ENCODE data around the gene MED26.
A peak's percentile ranks its signal among the peaks of the same experiment; 100 is the strongest.
"Not testable (repeated sequence)": the region's sequence is repeated elsewhere in the genome, so short reads cannot be mapped to it uniquely, and the experiment has no call there.

The MED26 gene

DNA sequence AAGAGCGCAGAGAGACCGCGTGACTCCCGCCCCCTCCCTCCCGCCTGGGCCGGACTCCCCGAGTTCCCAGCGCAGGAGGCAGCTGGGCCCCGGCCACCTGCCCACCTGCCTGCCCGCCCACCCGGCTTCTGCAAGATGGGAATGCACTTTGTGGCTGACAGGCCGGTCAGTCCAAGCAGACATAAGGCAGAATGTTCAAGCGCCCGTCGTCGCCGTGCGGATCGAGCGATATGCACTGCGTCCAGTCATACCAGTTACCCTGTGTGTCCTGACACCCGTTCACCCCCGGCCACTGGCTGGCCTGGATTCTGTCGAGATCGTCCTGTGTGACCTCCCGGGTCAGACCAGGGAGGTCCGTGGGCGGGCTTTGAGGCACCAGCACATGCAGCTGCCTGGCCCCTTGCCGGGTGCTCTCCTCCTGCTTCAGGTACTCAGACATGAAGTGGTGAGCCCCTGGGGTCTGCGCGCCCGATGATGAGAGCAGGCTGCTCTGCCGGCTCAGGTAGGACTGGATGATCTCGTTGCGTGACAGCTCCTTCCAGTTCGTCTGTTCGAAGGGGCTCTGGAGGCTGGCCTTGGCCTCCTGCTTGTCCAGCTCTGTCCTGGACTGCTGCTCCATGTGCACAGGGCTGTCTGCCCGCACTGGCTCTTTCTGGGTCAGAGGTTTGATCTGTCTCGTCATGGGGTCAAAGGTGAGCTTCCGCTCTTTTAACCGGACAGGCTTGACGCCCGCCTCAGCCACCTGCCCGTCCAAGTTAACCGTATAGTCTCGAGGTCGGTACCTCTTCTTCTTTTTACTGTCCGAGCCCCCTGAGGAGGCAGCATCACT is 51.9 kb downstream of the MED26 start:
- no peak for DNase-seq (ENCODE audit: low read depth in 1 of 2, low spot score in 1 of 2)

DNA sequence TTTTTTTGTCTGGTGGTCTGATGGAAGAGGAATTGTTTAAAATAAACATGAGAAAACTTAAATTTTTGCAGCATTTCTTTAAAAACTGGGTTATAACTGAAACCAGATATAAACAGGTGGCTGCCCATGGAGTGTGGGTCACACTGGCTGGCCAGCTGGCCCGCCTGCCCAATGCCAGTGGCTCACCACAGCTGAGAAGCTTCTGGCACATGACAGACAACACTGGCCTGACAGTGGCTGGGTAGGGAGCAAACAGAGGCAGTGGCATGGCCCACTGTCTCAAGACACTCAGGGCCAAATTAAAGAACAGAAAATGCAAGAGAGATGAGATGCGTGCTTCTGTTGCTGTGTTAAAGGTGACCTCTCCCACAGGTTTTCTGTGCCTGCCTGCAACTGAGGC is 52.7 kb downstream of the MED26 start:
- DNase-seq (ENCODE audit: low read depth in 1 of 2, low spot score in 1 of 2) = no peak

DNA sequence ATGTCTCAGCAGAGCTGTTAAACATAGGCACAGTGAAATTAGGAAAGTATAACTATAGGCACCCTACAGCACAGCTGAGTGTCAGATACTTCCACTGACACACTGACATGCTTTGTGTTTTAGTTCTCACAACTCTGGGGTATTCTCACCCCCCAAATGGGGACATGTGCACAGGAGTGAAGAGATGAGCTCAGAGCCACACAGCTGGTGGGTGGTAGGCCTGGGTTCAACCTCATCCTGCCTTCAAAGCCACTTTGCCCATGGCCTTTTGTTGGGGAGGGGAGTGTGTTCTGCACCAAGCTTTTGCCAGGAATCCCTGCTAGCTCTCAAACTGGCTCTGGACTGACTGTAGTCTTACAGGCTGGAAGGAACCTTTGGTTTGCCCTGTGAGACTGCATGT is 54.1 kb downstream of the MED26 start:
- no peak for DNase-seq (ENCODE audit: low read depth in 1 of 2, low spot score in 1 of 2)

DNA sequence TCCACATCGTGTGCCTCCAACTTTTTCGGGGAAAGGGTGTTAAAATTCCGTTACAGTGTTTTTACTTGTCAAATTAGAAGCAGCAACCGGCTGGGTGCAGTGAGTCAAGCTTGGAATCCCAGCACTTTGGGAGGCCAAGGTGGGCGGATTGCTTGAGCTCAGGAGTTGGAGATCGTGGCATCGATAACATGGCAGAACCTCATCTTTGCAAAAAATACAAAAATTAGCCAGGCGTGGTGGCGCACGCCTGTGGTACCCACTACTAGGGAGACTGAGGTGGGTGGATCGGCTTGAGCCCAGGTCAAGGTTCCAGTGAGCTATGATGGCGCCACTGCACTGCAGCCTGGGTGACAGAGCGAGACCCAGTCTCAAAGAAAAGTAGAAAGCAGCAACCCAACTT is 54.7 kb downstream of the MED26 start:
- no peak for DNase-seq (ENCODE audit: low read depth in 1 of 2, low spot score in 1 of 2)

DNA sequence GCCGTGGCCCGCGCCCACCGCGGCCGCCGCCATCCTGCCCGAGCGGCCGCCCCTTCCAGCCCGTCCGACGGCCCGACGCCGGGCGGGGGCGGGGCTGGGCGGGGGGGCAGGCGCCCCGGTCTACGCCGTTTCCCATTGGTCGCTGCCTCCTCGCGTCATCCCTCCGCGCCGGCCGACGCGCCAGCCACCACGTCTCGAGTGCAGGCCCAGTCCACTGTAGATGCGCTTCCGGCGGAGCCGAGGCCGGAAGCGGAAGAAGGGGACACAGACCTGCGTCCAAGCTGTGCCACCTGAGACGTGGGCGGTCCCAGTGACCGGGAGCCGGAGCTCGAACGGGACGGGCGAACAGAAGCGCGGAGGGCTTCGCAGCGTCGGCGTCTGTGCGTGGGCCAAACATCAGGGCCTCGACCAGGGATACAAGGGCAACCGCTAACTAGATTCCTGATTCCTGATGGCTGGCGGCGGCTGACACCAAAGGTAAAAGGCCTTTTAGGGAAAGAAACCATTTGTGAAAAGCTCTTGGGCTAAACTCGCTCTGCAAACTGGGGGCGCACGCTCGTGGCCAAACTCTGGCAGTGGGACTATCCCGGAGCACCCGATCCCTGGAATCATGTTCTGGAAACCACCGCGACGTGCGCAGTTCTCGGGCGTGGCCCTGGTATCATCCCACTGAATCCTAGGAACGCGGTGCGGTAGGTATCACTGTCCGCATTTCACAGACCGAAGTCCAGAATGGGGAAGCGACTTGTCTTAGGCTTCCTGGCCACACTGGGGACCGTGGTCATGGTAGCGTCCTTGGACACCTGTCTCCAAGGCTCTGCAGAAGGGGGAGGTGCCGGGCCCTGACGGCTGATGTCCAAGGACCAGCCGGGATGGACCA is 55.4 kb downstream of the MED26 start, which contains the start of gene SLC35E1:
SLC35E1 (minus strand) TSS at position 84 of the 880 bp plus-strand sequence; CDS start at position 33, 51 bp downstream.
- peak; percentile 81 to 85 for DNase-seq (ENCODE audit: low read depth in 1 of 2, low spot score in 1 of 2)

DNA sequence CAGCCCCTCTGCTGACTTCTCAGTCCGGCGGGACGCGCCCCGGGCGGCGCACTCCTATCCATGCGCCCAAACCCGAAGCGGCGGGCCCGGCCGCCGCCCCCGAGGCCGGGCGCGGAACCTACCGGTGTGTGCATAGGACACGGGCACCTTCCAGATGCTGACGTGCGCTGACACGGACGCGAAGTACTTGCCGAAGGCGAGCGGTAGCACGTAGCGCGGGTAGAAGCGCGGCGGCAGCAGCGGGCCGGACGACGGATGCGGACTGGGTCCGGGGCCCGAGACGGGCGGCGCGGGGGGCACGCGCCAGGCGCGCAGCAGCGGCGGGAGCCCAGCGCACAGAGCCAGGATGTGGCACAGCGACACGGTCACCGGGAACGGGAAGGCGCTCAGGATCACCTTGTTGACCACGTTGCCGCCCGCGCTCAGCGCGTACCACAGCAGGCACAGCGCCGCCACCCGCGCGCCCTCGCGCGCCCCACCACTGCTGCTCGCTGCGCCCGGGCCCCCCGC is 56.1 kb downstream of the MED26 start:
- DNase-seq (ENCODE audit: low read depth in 1 of 2, low spot score in 1 of 2) = no peak

DNA sequence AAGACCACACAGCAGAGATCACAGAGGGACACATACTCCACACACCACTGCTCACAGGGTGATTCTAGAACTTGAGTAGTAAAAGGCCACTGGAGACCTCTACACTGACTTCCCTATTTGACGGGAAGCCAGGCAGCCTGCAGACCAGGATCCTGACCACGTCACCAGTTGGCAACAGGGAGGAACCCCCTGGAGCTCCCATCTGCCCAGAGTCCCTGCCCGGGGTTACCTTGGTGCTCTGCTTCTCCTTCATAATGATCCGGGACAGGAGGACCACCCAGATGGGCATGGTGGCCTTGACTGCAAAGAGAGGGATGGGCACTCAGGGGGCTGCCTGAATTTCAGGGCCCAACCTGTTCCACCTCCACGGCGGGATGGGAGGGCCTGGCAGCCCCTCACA is 56.7 kb downstream of the MED26 start:
- no peak for DNase-seq (ENCODE audit: low read depth in 1 of 2, low spot score in 1 of 2)

DNA sequence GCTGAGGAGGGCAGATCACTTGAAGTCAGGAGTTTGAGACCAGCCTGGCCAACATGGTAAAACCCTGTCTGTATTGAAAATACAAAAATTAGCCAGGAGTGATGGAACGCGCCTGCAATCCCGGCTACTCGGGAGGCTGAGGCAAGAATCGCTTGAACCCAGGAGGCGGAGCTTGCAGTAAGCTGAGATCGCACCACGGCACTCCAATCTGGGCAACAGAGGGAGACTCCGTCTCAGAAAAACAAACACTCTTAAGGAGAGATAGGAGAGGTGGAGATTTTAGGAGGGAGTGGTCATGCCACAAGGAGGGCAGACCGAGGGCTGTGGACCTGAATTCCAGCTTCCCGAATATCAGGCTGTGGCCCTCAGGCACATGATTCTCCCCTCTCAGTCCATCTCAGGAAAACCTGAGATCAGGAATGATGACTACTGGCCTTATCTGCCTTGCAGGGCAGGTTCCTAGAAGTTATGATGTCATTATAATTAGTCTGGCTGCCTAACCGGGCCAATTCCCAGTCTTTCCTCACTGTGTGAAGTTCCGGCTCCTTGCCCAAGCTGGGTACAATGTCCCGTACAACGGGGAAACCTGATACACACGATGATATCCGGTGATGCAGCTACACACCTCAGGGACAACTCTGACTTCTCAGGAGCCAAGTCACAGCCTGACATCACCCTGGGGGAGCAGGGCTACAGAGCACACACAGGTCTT is 58.2 kb downstream of the MED26 start:
- no peak for DNase-seq (ENCODE audit: low read depth in 1 of 2, low spot score in 1 of 2)

DNA sequence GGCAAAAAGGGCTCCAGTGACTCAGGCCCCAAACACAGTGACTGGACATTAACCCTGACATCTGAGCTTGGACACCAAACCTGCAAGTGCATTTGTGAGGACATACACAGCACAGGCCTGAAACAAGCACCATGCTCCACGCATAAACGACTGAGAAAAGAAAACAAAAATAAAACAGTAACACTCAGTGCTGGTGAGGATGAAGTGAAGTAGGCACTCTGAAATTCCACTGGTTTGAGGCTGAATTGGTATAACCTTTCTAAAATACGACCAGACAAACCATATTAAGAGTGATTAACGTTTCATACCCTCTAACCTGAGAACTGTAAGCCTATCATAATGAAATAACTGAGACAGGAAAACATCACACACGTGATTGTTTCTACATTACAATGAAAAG is 61.3 kb downstream of the MED26 start:
- DNase-seq (ENCODE audit: low read depth in 1 of 2, low spot score in 1 of 2) = no peak

DNA sequence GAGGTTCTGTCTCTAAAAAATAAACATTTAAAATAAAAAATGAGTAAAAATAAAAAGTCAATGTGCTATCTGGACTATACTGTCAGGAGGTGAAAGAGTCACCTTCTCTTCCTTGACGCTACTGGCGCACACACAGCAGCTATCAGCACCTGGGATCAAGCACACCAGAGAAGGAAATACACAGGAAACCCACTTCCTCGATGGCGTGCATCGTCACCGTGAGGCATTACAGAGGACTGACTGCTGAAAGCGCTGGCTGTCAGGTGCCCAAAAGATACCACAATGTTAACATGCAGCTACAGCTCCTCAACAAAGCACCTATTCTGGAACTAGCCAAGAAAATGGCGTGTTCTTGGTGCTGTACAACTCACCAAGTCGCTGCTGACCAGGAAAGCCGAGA is 61.8 kb downstream of the MED26 start:
- peak in 1 of 2 donors; percentile 57 for DNase-seq (ENCODE audit: low read depth in 1 of 2, low spot score in 1 of 2)

DNA sequence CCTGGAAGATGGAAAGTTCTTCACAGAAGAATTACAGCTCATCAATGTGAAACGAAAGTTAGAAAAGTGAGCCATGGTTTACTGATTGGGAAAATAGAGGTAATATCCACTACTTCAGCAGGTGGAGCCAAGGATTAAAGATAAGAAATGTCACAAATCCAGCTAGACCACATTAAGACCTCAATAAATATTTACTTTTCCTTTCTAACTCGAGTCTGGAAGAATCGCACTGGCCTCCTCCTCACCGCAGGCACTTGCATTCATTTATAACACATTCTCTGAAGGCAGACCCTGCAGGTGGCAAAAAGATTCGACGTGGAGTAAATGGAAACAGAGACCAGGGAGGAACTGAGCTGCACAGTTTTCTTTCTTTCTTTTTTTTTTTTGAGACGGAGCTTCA is 63.2 kb downstream of the MED26 start:
- no peak for DNase-seq (ENCODE audit: low read depth in 1 of 2, low spot score in 1 of 2)

DNA sequence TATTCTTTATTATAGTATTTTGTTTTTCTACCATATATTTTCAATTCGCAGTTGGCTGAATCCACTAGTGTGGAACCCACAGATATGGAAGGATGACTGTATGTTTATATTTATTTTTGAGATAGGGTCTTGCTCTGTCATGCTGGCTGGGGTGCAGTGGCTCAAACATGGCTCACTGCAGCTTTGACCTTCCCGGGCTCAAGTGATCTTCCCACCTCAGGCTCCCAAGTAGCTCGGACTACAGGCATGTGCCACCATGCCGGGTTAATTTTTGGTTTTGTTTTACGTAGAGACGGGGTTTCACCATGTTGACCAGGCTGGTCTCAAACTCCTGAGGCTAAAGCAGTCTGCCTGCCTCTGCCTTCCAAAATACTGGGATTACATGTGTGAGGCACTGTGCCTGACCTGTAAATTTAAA is 65.4 kb downstream of the MED26 start:
- no peak for DNase-seq (ENCODE audit: low read depth in 1 of 2, low spot score in 1 of 2)

DNA sequence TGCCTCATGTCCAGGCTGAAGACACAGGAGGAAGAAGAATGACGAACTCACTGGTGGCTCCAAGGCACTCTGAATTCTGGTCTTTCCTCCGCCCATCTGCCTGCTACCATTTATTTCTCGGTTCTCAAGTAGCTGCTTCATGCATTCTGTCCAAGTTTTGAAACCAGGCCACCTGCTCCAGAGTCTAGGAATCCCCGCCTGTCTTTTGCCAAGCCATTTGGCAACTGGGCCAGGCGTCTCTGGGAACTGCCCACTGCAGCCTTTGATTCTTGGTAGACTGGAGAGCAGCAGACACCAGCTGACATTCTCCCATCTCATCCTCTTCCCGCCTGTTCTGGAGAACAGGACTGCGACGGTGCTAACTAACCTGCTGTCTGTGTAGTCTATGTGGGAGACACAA is 66.6 kb downstream of the MED26 start:
- DNase-seq (ENCODE audit: low read depth in 1 of 2, low spot score in 1 of 2) = no peak

DNA sequence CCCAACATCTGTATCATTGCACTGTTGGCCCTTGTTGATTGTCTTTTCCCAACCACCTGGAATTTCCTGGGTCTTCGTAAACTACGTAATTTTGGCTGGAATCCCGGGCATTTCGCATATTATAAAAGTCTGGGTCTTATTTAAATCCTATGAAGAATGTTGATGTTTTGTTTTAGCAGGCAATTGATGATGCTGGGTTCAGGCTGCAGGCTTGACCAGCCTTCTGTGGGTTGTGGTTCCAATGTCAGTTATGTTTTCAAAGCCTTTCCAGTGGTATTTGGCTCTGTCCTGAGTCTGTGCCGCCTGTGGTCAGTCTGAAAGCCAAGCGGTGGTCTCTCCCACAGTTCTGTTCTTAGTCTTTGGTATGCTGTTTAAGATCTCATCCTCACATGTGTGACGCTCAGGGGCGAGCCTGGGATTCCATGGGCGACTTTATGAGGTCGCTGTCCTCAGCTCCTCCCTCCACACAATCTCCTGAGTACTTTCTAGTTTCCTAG is 68.2 kb downstream of the MED26 start:
- no peak for DNase-seq (ENCODE audit: low read depth in 1 of 2, low spot score in 1 of 2)

DNA sequence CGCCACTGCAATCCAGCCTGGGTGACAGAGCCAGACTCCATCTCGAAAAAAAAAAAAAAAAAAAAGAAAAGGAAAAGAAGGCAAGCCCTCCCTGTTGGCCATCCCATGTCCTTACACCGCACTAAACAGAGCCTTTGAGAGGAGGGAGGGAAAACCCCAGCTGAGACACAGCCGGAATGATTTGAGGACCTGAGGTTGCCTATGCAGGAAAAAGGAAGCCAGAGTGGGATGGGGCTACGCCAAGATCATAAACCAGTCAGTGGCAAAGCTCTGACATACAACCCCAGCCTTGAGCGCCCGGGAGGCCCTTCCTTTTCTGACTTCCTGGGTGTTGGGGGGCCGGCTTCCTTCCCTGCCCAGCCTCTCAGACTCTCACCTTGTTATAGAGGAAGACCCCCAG is 73.2 kb downstream of the MED26 start:
- DNase-seq (ENCODE audit: low read depth in 1 of 2, low spot score in 1 of 2) = no peak

DNA sequence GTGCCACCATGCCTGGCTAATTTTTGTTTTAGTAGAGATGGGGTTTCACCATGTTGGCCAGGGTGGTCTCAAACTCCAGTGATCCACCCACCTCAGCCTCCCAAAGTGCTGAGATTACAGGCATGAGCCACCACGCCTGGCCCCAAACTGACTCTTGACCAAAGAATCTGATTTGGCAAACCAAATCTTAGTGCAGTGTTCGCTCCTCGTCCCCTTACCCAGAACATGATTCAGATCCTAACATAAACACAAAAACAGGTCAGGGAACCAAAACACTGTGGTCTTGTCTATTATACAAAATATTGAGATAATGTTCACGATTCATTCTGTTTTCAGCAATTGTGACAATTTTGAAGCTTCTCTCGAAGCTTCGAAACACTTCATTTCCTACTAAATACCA is 76.1 kb downstream of the MED26 start:
- not testable (repeated sequence) for DNase-seq (ENCODE audit: low read depth in 1 of 2, low spot score in 1 of 2)

DNA sequence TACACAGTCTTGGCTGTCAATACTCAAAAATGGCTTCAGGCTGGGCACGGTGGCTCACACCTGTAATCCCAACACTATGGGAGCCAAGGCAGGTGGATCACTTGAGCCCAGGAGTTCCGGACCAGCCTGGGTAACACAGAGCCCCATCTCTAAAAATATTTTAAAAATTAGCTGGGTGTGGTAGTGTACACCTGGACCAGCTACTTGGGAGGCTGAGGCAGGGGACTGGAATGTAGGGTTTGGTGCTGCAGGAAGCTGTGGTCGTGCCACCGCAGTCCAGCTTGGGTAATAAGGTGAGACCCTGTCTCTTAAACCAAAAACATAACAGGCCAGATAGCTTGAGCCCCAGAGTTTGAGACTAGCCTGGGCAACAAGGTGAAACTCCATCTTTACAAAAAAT is 79.0 kb downstream of the MED26 start:
- no peak for DNase-seq (ENCODE audit: low read depth in 1 of 2, low spot score in 1 of 2)

DNA sequence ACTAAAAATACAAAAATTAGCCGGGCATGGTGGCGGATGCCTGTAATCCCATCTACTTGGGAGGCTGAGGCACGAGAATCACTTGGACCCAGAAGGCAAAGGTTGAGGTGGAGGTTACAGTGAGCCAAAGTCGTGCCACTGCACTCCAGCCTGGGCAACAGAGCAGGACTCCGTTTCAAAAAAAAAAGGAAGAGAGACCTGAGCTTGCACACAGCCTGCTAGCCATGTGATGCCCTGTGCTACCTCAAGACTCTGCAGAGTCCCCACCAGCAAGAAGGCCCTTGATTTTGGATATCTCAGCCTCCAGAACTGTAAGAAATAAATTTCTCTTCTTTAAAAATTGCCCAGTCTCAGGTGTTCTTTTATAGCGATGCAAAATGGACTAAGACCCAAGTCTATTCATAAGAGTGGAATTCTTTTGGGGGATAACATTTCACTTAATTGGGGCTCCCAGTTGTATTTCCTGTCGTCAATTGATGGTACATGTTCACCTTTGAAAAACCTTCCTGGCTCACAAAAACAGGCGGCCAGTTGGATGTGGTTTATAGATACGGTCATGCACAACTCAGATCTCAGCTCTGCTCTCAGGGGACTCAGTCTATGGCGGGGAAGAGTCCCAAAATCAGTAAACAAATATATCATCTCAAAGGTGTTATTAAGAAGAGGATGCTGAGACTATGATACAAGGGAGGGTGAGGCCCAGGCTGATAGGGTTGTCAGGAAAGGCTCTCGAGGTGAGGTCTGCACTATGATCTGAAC is 83.4 kb downstream of the MED26 start:
- DNase-seq (ENCODE audit: low read depth in 1 of 2, low spot score in 1 of 2) = no peak

DNA sequence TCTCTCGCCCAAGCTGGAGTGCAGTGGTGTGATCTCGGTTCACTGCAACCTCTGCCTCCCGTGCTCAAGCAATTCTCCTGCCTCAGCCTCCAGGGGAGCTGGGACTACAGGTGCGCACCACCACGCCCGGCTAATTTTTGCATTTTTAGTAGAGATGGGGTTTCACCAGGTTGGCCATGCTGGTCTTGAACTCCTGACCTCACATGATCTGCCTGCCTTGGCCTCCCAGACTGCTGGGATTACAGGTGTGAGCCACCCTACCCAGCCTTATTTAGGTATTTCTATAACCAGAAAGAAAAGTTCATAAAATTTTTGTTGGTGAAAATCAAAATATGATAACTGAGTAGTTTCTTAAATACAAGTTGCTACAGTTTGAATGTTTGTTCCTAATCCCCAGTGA is 84.3 kb downstream of the MED26 start:
- not testable (repeated sequence) for DNase-seq (ENCODE audit: low read depth in 1 of 2, low spot score in 1 of 2)

DNA sequence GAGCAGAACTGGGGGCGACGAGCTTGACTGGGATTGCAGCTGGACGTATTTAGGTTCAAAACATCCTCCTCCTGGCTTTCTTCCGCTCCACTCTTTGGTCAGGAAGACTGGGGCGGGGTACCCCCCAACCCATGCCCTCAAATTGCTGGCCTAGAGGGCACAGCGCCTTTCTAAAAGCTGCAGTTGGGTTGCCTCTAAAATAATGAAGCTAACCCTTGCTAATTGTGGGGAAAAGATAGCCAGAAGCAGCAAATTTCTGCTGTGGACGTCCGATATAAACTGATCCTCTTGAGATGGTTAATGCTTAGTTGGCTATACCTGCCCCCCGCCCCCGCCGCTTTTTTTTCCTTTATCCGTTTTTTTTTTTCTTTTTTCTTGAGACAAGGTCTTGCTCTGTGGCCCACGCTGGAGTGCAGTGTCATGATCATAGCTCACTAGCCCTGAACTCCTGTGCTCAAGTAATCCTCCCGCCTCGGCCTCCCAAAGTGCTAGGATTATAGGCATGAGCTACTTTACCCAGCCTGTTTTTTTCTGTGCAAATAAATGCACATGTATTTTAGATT is 85.0 kb downstream of the MED26 start:
- no peak for DNase-seq (ENCODE audit: low read depth in 1 of 2, low spot score in 1 of 2)
